Measurements from ENCODE around the gene MCRIP2.
"Not testable (repeated sequence)": the region's sequence is repeated elsewhere in the genome, so short reads cannot be mapped to it uniquely, and the experiment has no call there.

The MCRIP2 gene, protein sequence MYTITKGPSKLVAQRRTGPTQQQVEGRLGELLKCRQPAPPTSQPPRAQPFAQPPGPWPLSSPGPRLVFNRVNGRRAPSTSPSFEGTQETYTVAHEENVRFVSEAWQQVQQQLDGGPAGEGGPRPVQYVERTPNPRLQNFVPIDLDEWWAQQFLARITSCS

GRCh38 chr16:641326-642188 lies at the start of gene MCRIP2:
Gene MCRIP2, plus strand, starts transcription at chr16:641828. Its CDS starts 164 bp downstream, at chr16:641992.
- DNase-seq, result peak; percentile 76

DNA sequence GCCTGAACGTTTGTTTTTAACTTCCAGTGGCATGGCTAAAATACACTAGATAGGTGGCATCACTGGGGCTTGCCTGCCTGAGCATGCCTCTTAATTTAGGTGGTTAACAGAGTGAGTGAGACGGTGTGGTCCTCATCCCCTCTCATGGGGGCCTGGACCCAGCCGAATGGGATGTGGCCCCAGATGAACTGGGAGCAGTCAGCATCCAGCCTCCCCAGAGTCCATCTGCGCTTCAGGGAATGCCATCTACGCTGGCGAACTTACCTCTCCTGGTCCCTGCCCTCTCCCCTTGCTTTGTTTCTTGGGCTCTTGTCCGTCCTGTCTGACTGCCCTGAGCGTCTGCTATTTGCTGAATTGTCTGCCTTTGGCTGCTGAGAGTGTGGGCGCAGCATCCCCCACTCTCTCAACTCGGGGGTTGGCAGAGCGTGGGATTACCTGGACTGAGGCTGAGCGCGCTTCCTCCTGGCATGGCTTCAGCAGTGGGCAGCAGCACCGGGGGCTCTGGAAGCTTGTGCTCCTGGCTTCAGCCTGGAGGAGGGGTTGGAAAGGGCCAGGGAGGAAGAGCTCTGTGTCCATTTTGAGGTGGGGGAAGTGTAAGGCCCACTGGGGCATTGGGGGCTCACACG lies 49.6 kb upstream of the MCRIP2 start:
- DNase-seq, result no peak

- DNase-seq, result peak; percentile 86
These were observed 48.9 kb upstream of the MCRIP2 start for GRCh38 chr16:592518-593306.

DNA sequence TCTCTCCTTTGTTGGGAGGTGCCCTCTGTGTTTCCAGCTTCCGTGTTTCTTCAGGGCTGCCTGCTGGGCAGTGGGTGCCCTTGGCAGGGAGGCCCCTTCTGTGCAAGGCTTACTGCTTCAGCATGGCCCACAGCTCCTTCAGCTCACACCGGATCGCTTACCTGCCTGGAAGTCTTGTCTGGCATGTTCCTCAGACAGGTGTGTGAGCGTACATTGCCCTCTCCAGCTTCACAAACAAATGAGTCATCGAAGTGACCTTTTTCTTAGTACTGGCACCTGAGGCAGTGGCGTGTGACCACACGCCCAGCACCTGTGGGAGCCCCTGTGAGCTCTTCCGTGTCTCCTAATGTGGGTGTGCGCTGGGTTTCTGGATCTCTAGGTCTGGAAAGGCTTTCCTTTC lies 48.2 kb upstream of the MCRIP2 start:
- peak; percentile 56 for DNase-seq

- no peak for DNase-seq
These were observed 47.8 kb upstream of the MCRIP2 start for GRCh38 chr16:593807-594206.

DNA sequence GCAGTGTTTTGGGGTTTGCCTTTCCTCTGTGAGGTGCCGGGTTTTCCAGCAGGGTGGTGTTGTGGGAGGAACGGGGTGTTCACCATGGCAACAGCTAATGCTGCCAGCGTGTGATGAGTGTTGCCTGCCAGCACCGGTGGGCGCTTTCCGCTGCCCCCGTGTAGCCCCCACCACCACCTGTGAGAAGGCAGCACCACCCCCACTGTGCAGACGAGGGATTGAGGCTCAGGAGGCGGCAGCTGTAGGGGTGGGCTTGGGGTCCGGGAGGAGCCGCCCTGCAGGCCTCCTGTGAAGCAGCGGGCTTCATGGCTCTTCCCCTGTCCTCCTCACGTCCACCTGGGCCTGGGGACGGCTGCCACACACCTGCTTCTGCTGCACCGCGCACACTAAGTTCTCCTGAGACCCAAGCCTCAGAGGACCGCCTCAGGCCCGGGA lies 46.5 kb upstream of the MCRIP2 start:
- no peak for DNase-seq

GRCh38 chr16:595942-596735 lies 45.5 kb upstream of the MCRIP2 start:
- no peak for DNase-seq

DNA sequence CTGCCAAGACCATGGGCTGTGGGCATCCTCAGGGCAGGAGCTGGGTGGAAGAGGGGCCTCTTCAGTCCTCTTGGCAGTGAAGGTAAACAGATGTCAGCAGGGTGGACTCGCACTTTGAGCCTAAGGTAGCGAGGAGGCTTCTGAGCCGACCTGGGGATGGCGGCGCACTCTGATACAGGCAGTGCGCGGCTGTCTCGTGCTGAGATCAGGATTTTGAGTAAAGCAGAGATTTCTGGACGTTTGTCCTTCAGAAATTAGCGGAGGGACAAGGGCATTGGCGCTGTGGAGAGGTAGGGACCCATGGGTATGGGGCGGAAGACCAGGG lies 44.9 kb upstream of the MCRIP2 start:
- DNase-seq, result no peak

DNA sequence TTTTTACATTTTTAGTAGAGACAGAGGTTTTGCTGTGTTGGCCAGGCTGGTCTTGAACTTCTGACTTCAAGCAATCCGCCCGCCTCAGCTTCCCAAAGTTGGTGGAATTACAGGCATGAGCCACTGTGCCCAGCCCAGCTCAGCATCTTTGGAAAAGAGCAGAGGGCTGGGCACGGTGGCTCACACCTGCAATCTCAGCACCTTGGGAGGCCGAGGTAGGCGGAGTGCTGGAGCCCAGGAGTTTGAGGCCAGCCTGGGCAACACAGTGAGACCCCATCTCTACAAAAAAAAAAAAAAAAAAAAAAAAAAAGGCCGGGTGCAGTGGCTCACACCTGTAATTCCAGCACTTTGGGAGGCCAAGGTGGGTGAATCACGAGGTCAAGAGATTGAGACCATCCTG lies 44.0 kb upstream of the MCRIP2 start:
- not testable (repeated sequence) for DNase-seq

DNA sequence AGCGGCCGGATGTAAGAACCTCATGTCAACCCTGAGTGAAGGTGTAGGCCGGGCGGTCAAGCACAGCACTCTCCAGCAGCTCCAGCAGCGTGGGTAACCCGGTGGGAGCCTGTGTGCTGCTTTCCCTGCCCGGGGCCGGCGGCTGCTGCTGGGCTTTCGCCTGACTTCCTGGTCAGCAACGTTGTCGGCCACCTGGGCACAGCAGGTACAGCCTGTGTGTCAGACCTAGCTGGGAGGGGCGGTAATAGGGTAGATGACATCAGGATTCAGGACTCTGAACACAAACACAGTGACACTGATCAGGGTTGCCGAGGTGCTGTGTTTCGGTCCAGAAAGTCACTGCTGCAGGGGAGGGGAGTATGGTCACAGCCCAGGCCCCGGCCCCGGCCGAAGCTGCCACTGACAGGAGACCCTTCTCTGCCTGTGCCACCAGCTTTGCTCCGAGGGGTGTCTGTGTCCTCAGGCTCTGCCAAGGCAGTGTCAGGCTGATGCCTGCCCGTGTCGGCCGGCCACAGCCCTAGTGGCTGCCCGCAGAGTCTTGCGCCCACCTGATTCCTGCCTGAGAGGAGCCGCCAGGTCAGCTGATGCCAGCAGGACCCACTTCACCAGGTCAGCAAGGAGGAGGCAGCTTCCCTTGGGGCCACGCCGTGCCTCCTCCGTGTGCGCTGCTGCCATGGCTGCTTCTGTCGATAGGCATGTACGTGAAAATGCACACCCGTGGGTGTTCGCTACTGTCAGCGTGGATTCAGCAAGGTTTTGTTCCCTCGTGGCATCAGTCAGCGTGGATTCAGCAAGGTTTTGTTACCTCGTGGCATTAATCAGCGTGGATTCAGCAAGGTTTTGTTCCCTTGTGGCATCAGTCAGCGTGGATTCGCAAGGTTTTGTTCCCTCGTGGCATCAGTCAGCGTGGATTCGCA lies 42.5 kb upstream of the MCRIP2 start:
- DNase-seq, result no peak

DNA sequence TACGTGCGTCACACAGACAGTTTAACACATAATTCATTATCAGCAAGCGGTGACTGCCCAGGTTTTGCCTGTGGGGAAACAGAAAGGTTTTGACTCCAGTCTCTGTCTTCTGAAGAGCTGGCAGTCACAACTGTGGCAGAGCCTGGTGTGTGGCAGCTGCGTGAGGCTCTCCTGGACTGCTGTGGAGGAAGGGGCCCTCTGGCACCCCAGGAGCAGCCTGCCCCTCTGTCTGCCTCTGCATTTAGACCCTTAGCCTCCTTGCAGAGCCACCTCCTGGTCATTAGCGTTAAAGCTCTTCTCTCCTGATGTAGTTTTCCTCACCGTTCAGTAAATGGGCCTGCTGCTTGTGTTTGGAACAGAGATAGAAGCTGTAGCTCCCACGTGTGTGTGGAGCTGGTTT lies 40.8 kb upstream of the MCRIP2 start:
- peak; percentile 50 for DNase-seq

GRCh38 chr16:603933-604332 lies 37.7 kb upstream of the MCRIP2 start:
- no peak for DNase-seq

DNA sequence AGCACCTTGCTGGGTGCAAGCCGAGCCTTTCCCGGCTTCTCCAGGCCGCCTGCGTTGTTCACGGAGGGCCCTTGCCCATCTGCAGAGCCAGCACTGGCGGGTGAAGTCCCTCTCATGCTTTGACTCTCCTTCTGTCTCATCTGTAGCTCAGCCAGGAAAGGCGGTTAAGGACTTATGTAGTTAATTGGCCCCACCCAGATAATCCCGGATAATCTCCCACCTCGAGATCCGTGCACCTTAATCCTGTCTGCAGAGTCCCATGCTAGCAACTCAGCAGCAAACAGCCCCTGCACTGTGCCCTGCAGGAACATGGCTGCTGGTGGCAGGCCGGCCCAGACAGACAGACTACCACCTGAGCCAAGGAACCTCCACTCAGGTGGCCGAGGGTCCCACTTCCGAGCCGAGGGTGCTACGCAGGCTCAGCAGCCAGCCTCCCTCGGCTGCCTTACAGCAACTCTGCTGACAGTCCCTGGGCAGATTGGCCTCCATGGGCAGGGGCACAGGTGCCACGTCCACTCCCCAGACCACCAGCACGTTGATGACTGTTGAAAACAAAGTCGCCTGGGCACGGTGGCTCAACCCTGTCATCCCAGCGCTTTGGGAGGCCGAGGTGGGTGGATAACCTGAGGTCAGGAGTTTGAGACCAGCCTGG lies 34.8 kb upstream of the MCRIP2 start:
- no peak for DNase-seq

DNA sequence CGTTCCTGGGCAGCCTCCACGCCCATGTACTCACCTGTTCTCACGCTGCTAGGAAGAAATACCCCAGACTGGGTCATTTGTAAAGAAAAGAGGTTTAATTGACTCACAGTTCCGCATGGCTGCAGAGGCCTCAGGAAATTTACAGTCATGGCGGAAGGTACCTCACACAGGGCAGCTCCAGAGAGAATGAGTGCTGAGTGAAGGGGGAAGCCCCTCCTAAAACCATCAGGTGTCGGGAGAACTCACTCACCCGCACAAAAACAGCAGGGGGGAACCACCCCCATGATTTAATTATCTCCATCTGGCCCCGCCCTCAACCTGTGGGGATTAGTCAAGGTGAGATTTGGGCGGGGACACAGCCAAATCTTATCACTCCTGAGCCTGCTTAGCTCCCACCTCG lies 33.6 kb upstream of the MCRIP2 start:
- DNase-seq, result no peak

- DNase-seq, result no peak
These were observed 32.3 kb upstream of the MCRIP2 start for GRCh38 chr16:609316-609715.

GRCh38 chr16:609984-610383 lies 31.6 kb upstream of the MCRIP2 start:
- no peak for DNase-seq

GRCh38 chr16:610513-611381 lies 30.9 kb upstream of the MCRIP2 start:
- no peak for DNase-seq

DNA sequence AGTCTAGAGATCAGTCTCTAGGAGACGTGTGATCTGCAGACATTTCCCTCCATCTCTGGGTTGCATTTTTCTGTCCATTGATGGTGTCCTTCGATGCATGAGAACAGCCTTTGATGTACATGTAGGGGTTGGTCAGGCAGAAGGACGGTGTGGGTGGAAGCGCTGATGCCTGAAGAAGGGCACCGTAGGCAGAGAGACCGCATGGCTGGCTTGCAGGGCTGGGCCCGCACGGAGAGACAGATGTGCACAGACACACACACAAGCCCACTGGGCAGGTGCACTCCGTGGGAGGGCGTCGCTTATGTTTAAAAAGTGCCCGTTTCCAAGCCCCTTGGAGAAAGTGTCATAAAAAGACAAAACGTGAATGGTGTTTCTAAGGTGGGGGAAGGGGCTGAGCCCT lies 26.5 kb upstream of the MCRIP2 start:
- no peak for DNase-seq

- no peak for DNase-seq
These were observed 24.7 kb upstream of the MCRIP2 start for GRCh38 chr16:616733-617586.
